ENCODE results near the gene FLNB.

Gene FLNB

GRCh38 chr3:58216496-58217195 is 208.4 kb downstream of the FLNB start:
- H3K9ac ChIP-seq (ENCODE audit: low read length), result no peak overlapping the region
- no peak overlapping the region for H2AFZ ChIP-seq (ENCODE audit: low read length)
- H3K4me3 ChIP-seq (ENCODE audit: low read length), result no peak overlapping the region
- H3K4me1 ChIP-seq (ENCODE audit: low read length), result peaks cover 27% of the 10 kb centered on the region
- no peaks in the 10 kb centered on the region for H3K9me3 ChIP-seq (replicated peaks; ENCODE audit: insufficient read depth, low read length)
- H3K27ac ChIP-seq (ENCODE audit: low read length), result no peak overlapping the region
- no peaks in the 10 kb centered on the region for H3K9me2 ChIP-seq (replicated peaks; ENCODE audit: insufficient read depth, low read length)
- peaks cover 13% of the 10 kb centered on the region for H3F3A ChIP-seq (ENCODE audit: insufficient read depth, low read length)
- H3K27me3 ChIP-seq (replicated peaks; ENCODE audit: insufficient read depth, low read length), result no peaks in the 10 kb centered on the region
- H3K4me2 ChIP-seq (ENCODE audit: low read depth, low read length), result peak overlapping the region; percentile 21; the same call in 1 of the 2 replicates
- H4K20me1 ChIP-seq (ENCODE audit: insufficient read depth, low read length), result no peaks in the 10 kb centered on the region
- no peak for TF ChIP-seq EZH2phosphoT487 (IDR thresholded peaks at IDR 0.05; ENCODE audit: low read length)
- TF ChIP-seq EZH2 (optimal IDR thresholded peaks at IDR 0.05; ENCODE audit: low read depth, low read length), result no peak
- TF ChIP-seq, protein P1, sequence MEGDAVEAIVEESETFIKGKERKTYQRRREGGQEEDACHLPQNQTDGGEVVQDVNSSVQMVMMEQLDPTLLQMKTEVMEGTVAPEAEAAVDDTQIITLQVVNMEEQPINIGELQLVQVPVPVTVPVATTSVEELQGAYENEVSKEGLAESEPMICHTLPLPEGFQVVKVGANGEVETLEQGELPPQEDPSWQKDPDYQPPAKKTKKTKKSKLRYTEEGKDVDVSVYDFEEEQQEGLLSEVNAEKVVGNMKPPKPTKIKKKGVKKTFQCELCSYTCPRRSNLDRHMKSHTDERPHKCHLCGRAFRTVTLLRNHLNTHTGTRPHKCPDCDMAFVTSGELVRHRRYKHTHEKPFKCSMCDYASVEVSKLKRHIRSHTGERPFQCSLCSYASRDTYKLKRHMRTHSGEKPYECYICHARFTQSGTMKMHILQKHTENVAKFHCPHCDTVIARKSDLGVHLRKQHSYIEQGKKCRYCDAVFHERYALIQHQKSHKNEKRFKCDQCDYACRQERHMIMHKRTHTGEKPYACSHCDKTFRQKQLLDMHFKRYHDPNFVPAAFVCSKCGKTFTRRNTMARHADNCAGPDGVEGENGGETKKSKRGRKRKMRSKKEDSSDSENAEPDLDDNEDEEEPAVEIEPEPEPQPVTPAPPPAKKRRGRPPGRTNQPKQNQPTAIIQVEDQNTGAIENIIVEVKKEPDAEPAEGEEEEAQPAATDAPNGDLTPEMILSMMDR (IDR thresholded peaks at IDR 0.05; ENCODE audit: low read length), result no peak
- H3K36me3 ChIP-seq (replicated peaks; ENCODE audit: insufficient read depth, low read length), result no peaks in the 10 kb centered on the region
- DNase-seq, result no peak
- no peaks in the 10 kb centered on the region for H3K79me2 ChIP-seq (ENCODE audit: low read length)

GRCh38 chr3:58217209-58217811 is 209.1 kb downstream of the FLNB start:
- Histone ChIP-seq H3K4me1 (ENCODE audit: low read length) (peaks cover 27% of the 10 kb centered on the region), H3K79me2 (ENCODE audit: low read length) (no peaks in the 10 kb centered on the region), H3K4me2 (ENCODE audit: low read depth, low read length) (peak overlapping the region; percentile 21; the same call in 1 of the 2 replicates), H3K36me3 (replicated peaks; ENCODE audit: insufficient read depth, low read length) (no peaks in the 10 kb centered on the region), H3K4me3 (ENCODE audit: low read length) (no peak overlapping the region), H3K27me3 (replicated peaks; ENCODE audit: insufficient read depth, low read length) (no peaks in the 10 kb centered on the region), H4K20me1 (ENCODE audit: insufficient read depth, low read length) (no peaks in the 10 kb centered on the region), H3K9me2 (replicated peaks; ENCODE audit: insufficient read depth, low read length) (no peaks in the 10 kb centered on the region), H3K9ac (ENCODE audit: low read length) (no peak overlapping the region), H3K9me3 (replicated peaks; ENCODE audit: insufficient read depth, low read length) (no peaks in the 10 kb centered on the region), H2AFZ (ENCODE audit: low read length) (peak overlapping the region; percentile 51; the same call in 1 of the 2 replicates), H3K27ac (ENCODE audit: low read length) (no peak overlapping the region), H3F3A (ENCODE audit: insufficient read depth, low read length) (peaks cover 13% of the 10 kb centered on the region)
- TF ChIP-seq EZH2phosphoT487 (IDR thresholded peaks at IDR 0.05; ENCODE audit: low read length), result no peak
- TF ChIP-seq, protein P1 (IDR thresholded peaks at IDR 0.05; ENCODE audit: low read length), result peak; percentile 91
- peak; percentile 80 for DNase-seq

GRCh38 chr3:58218904-58219303 is 210.7 kb downstream of the FLNB start:
- H3K27ac ChIP-seq (ENCODE audit: low read length), result no peak overlapping the region
- no peaks in the 10 kb centered on the region for H3K79me2 ChIP-seq (ENCODE audit: low read length)
- H3K4me3 ChIP-seq (ENCODE audit: low read length), result no peak overlapping the region
- no peak overlapping the region for H3K4me2 ChIP-seq (ENCODE audit: low read depth, low read length)
- DNase-seq, result no peak
- H3K36me3 ChIP-seq (replicated peaks; ENCODE audit: insufficient read depth, low read length), result no peaks in the 10 kb centered on the region
- H3K9me3 ChIP-seq (replicated peaks; ENCODE audit: insufficient read depth, low read length), result no peaks in the 10 kb centered on the region
- H3K27me3 ChIP-seq (replicated peaks; ENCODE audit: insufficient read depth, low read length), result no peaks in the 10 kb centered on the region
- no peak for TF ChIP-seq EZH2phosphoT487 (IDR thresholded peaks at IDR 0.05; ENCODE audit: low read length)
- TF ChIP-seq, protein P1 (IDR thresholded peaks at IDR 0.05; ENCODE audit: low read length), result no peak
- TF ChIP-seq EZH2 (optimal IDR thresholded peaks at IDR 0.05; ENCODE audit: low read depth, low read length), result no peak
- H3K9ac ChIP-seq (ENCODE audit: low read length), result no peak overlapping the region
- H3F3A ChIP-seq (ENCODE audit: insufficient read depth, low read length), result peaks cover 13% of the 10 kb centered on the region
- H2AFZ ChIP-seq (ENCODE audit: low read length), result no peak overlapping the region
- H3K9me2 ChIP-seq (replicated peaks; ENCODE audit: insufficient read depth, low read length), result no peaks in the 10 kb centered on the region
- H4K20me1 ChIP-seq (ENCODE audit: insufficient read depth, low read length), result no peaks in the 10 kb centered on the region
- H3K4me1 ChIP-seq (ENCODE audit: low read length), result peaks cover 25% of the 10 kb centered on the region
